Measurements from ENCODE around the gene GJD3.

- TF ChIP-seq CTCF (IDR thresholded peaks at IDR 0.05) (no peak), POLR2A (IDR thresholded peaks at IDR 0.05) (no peak)
Observed at GRCh38 chr17:40361925-40362695, 2.4 kb downstream of the GJD3 start.
